GM10847 (cell line): ENCODE results near the gene MYL6B.

Experiments used
- POLR2A ChIP-seq: IDR thresholded peaks from 2 replicates; pipeline ENCODE4 v1.6.1; 2011; ENCODE audit not compliant: insufficient read length; ENCODE audit errors: extremely low read depth

The MYL6B gene

GRCh38 chr12:56120158-56120846 is 32.1 kb upstream of the MYL6B start:
- no peak for TF ChIP-seq POLR2A

DNA sequence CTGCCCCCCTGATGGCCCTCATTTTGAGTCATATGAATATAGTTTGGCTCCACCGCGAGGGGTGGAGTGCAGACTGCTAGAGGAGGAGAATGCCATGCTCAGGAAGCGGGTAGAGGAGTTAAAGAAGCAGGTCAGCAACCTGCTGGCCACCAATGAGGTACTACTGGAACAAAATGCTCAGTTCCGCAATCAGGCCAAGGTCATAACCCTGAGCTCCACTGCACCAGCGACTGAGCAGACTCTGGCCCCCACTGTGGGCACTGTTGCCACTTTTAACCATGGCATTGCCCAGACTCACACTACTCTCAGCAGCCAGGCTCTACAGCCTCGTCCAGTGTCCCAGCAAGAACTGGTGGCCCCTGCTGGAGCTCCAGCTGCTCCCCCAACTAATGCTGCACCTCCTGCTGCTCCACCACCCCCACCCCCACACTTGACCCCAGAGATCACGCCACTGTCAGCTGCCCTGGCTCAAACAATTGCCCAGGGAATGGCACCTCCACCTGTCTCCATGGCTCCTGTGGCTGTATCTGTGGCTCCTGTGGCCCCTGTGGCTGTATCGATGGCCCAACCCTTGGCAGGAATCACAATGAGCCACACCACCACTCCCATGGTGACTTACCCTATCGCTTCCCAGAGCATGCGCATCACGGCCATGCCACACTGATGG is 31.1 kb upstream of the MYL6B start:
- no peak for TF ChIP-seq POLR2A

GRCh38 chr12:56122637-56123036 is 29.8 kb upstream of the MYL6B start:
- TF ChIP-seq POLR2A = no peak

- no peak for TF ChIP-seq POLR2A
Observed at GRCh38 chr12:56124133-56124532, 28.3 kb upstream of the MYL6B start.

DNA sequence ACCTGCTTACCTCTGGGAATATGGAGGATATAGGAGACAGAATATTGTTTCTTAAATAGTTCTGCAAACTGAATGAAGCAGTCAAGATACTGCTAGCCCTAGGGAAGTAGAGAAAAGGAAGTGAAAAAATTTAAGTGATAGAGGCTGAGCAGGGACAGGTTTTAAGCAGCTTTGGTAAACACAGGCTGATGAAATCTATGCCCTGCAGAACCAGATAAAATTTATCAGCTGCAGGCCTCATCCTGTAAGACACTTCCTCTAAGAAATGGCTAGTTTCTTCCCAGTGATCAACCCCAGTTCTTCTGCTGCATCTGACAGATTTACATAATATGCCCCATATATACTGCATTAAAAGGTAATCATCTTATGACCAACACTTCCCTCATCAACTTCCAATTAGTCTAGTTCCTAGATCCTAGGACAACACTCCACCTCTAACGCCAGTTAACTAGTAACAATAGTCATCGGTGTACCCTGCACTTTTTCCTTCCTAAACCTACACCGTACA is 25.6 kb upstream of the MYL6B start:
- no peak for TF ChIP-seq POLR2A

- no peak for TF ChIP-seq POLR2A
Observed at GRCh38 chr12:56127485-56127887, 24.9 kb upstream of the MYL6B start.

DNA sequence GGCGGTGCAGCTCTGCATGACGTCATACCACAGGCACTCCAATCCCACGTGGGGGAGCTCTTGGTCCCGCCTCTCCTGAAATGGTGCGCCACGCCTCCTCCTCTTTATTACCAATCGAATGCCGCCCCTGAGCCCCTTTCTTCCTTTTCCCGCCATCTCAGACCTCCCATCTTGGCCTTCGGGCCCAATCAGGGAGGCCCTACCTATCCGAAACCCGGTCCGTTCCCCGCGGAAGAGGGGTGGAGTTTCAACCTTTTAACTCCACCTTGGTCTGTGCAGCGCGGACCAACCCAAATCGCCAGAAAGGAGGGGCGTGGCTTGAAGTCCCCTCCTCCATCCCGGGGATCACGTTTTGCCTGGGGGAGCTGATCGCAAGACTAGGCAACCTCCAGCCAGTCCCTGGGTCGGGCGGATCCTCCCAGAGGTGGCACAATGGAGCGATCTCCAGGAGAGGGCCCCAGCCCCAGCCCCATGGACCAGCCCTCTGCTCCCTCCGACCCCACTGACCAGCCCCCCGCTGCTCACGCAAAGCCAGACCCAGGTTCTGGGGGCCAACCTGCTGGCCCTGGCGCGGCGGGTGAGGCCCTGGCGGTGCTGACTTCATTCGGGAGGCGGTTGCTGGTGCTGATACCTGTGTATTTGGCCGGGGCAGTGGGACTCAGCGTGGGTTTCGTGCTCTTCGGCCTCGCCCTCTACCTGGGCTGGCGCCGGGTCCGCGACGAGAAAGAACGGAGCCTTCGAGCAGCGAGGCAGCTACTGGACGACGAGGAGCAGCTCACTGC is 24.3 kb upstream of the MYL6B start, which contains the start of gene ESYT1:
Gene ESYT1, plus strand, starts transcription at position 380 of the 782 bp plus-strand sequence. Its CDS starts 53 bp downstream, at position 433.
- peak; percentile 37 for TF ChIP-seq POLR2A

- no peak for TF ChIP-seq POLR2A
Observed at GRCh38 chr12:56128670-56129205, 23.6 kb upstream of the MYL6B start.

GRCh38 chr12:56129206-56129941 is 23.0 kb upstream of the MYL6B start:
- TF ChIP-seq POLR2A = no peak

GRCh38 chr12:56129942-56130495 is 22.4 kb upstream of the MYL6B start:
- TF ChIP-seq POLR2A = no peak

DNA sequence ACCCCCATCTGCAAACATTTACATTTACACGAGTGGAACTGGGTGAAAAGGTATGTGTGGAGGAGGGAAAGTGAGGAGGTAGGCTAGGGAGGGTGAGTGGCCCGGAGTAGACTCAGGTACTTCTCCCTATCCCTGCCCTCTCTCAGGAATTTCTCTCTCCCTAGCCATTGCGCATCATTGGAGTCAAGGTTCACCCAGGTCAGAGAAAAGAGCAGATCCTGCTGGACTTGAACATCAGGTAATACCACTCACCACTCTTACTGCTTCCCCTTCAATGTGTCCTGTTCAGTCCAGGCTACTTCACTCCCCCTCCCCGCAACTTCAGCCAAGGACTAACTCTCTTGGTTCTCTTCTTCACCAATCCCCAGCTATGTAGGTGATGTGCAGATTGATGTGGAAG is 21.5 kb upstream of the MYL6B start:
- no peak for TF ChIP-seq POLR2A

GRCh38 chr12:56134897-56135296 is 17.5 kb upstream of the MYL6B start:
- TF ChIP-seq POLR2A = no peak

GRCh38 chr12:56137853-56138571 is 14.4 kb upstream of the MYL6B start:
- no peak for TF ChIP-seq POLR2A

DNA sequence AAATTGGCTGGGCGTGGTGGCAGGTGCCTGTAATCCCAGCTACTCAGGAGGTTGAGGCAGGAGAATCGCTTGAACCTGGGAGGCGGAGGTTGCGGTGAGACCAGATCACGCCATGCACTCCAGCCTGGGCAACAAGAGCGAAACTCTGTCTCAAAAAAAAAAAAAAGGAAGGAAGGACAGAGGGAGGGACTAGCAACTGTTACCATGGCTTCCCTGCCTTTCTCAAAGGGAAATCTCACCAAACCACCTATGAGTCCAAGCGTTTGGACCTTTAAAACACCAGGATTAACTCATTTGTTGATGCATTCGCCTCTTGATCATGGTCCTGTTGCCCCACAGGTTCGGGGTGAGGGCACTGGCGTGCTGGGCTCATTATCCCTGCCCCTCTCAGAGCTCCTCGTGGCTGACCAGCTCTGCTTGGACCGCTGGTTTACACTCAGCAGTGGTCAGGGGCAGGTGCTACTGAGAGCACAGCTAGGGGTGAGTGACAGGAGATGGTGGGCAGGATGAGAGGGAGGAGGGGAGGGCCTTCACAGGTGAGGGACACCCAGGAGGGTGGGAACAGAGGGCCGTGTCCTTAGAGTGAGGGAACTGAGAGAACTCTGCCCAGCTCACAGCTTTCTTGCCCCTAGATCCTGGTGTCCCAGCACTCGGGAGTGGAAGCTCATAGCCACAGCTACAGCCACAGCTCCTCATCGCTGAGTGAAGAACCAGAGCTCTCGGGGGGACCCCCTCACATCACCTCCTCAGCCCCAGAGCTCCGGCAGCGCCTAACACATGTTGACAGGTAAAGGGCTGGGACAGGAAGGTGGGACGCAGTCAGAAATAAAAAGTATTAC is 10.2 kb upstream of the MYL6B start:
- TF ChIP-seq POLR2A = no peak
